Glomerular visceral epithelial cell (primary cell): Measurements from ENCODE around the gene CHST15.

ENCODE experiments used
- DNase-seq: peaks from one replicate; pipeline ENCODE4 v3.0.0-alpha.2; 2016; ENCODE audit errors: extremely low spot score

Gene CHST15

GRCh38 chr10:124030061-124030460 lies 63.3 kb downstream of the CHST15 start:
- DNase-seq: no peak

- DNase-seq: no peak
Measured at GRCh38 chr10:124029559-124029958, 63.8 kb downstream of the CHST15 start.

- DNase-seq: no peak
Measured at GRCh38 chr10:124028700-124029480, 64.5 kb downstream of the CHST15 start.

- DNase-seq: no peak
Measured at GRCh38 chr10:124027651-124028050, 65.7 kb downstream of the CHST15 start.

GRCh38 chr10:124027031-124027611 lies 66.3 kb downstream of the CHST15 start:
- DNase-seq: no peak

- DNase-seq: no peak
Measured at GRCh38 chr10:124026589-124026939, 66.8 kb downstream of the CHST15 start.

GRCh38 chr10:124025660-124026588 lies 67.5 kb downstream of the CHST15 start:
- DNase-seq: no peak

- DNase-seq: no peak
Measured at GRCh38 chr10:124025152-124025551, 68.2 kb downstream of the CHST15 start.

- DNase-seq: no peak
Measured at GRCh38 chr10:124022066-124022465, 71.3 kb downstream of the CHST15 start.

- no peak for DNase-seq
Measured at GRCh38 chr10:124020981-124021815, 72.2 kb downstream of the CHST15 start.

- no peak for DNase-seq
Measured at GRCh38 chr10:124019886-124020797, 73.3 kb downstream of the CHST15 start.

- no peak for DNase-seq
Measured at GRCh38 chr10:124018886-124019525, 74.4 kb downstream of the CHST15 start.

GRCh38 chr10:124017729-124018128 lies 75.7 kb downstream of the CHST15 start:
- DNase-seq: no peak

- DNase-seq: no peak
Measured at GRCh38 chr10:124016804-124017375, 76.5 kb downstream of the CHST15 start.

GRCh38 chr10:124015991-124016390 lies 77.4 kb downstream of the CHST15 start:
- DNase-seq: no peak

GRCh38 chr10:124014416-124015154 lies 78.8 kb downstream of the CHST15 start:
- DNase-seq: no peak

- DNase-seq: no peak
Measured at GRCh38 chr10:124013916-124014315, 79.5 kb downstream of the CHST15 start.

- DNase-seq: no peak
Measured at GRCh38 chr10:124012991-124013390, 80.4 kb downstream of the CHST15 start.

- DNase-seq: no peak
Measured at GRCh38 chr10:124012583-124012982, 80.8 kb downstream of the CHST15 start.
